Measurements from ENCODE around the gene ADARB2.

GRCh38 chr10:1292611-1293031 is 444.7 kb downstream of the ADARB2 start:
- TF ChIP-seq, protein P1, sequence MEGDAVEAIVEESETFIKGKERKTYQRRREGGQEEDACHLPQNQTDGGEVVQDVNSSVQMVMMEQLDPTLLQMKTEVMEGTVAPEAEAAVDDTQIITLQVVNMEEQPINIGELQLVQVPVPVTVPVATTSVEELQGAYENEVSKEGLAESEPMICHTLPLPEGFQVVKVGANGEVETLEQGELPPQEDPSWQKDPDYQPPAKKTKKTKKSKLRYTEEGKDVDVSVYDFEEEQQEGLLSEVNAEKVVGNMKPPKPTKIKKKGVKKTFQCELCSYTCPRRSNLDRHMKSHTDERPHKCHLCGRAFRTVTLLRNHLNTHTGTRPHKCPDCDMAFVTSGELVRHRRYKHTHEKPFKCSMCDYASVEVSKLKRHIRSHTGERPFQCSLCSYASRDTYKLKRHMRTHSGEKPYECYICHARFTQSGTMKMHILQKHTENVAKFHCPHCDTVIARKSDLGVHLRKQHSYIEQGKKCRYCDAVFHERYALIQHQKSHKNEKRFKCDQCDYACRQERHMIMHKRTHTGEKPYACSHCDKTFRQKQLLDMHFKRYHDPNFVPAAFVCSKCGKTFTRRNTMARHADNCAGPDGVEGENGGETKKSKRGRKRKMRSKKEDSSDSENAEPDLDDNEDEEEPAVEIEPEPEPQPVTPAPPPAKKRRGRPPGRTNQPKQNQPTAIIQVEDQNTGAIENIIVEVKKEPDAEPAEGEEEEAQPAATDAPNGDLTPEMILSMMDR (IDR thresholded peaks at IDR 0.05): no peak
- no peak for TF ChIP-seq POLR2AphosphoS5 (IDR thresholded peaks at IDR 0.05)
